Upper lobe of left lung (tissue), 6 donors: Measurements from ENCODE around the gene RERE. TPM values are rescaled to one million over a fixed set of nuclear protein-coding genes. Genes with fewer than 3 reads are reported as not detected.

Experiments
- ATAC-seq, 2 donors: fragments of 200-7000 bp; cut with Tn5 transposase; one replicate each; pipeline ENCODE4 v1.9.1; 2022; ENCODE audit warnings: mild to moderate bottlenecking in 2 of 2, moderate library complexity in 2 of 2; ENCODE audit not compliant: low FRiP score in 2 of 2
- DNase-seq, 2 donors: peaks; one replicate each; pipeline ENCODE4 v3.0.0-alpha.2; 2019 to 2020
- H3K27ac ChIP-seq, 4 donors: fragments of 200-600 bp; sonication (generic); one replicate each; pipeline ENCODE4 v1.5.1; 2016 to 2019
- H3K27me3 ChIP-seq, 4 donors: fragments of 200-600 bp; sonication (generic); one replicate each; pipeline ENCODE4 v1.5.1; 2017 to 2019
- H3K36me3 ChIP-seq, 4 donors: fragments of 200-600 bp; sonication (generic); one replicate each; pipeline ENCODE4 v1.5.1; 2016 to 2019
- H3K4me1 ChIP-seq, 4 donors: fragments of 200-600 bp; sonication (generic); one replicate each; pipeline ENCODE4 v1.5.1; 2018 to 2019
- H3K4me3 ChIP-seq, 4 donors: fragments of 200-600 bp; sonication (generic); one replicate each; pipeline ENCODE4 v1.5.1; 2017 to 2019; ENCODE audit warnings: mild to moderate bottlenecking in 2 of 4, moderate library complexity in 1 of 4
- H3K9me3 ChIP-seq, 4 donors: fragments of 200-600 bp; sonication (generic); one replicate each; pipeline ENCODE4 v1.5.1; 2018 to 2019
- EP300 ChIP-seq, 4 donors: sonication (generic); formaldehyde crosslinking; IDR thresholded peaks; one replicate each; pipeline ENCODE4 v1.5.1; 2017; ENCODE audit warnings: antibody characterized with exemption in 4 of 4, control low read depth in 2 of 4
- POLR2A ChIP-seq, 4 donors: fragments of 450-650 bp; IDR thresholded peaks; one replicate each; pipeline ENCODE4 v1.5.1; 2016 to 2017; ENCODE audit warnings: antibody characterized with exemption in 4 of 4, mild to moderate bottlenecking in 2 of 4
- POLR2AphosphoS5 ChIP-seq, 2 donors: sonication (generic); formaldehyde crosslinking; IDR thresholded peaks; one replicate each; pipeline ENCODE4 v1.5.1; 2017; ENCODE audit warnings: antibody characterized with exemption in 2 of 2
- WGBS, 2 donors: methylation state at CpG; one replicate each; pipeline ENCODE4 v1.1.5; 2017 to 2018; 5-methylcytosine and 5-hydroxymethylcytosine counted together
- total RNA-seq, 6 donors: library from RNA; depleted of rRNA in 4 of 6; stranded (reverse); fragments of >200 nt in 4 of 6; gene quantifications; one replicate each; pipeline versions ENCODE4 v1.1.0 to v1.2.1, GENCODE V29; 2016 to 2021
- TF ChIP-seq, protein P1 (sequence below), 6 experiments: fragments of 450-650 bp in 4 of 6; fragments of 200-600 bp in 2 of 6; sonication (generic) in 2 of 6; IDR thresholded peaks; one replicate each; pipeline ENCODE4 v1.5.1; 2016 to 2019; ENCODE audit warnings: antibody characterized with exemption in 6 of 6
- donor health status: DM: no; HTN: no; CAD: no; lungs with moderate emphysema.
- donor health status: DM: no; HTN: yes; CAD: no; lungs with severe emphysema.

RERE gene
- total RNA-seq, 6 donors from 2014 or later: 75.5 to 222 (median 104) TPM

- Histone ChIP-seq H3K27ac (peak overlapping the region in 3 of 4 donors; percentile 92 to 97 (median 95)), H3K9me3 (no peaks in the 10 kb centered on the region), H3K27me3 (no peaks in the 10 kb centered on the region), H3K36me3 (no peaks in the 10 kb centered on the region), H3K4me1 (peaks cover 31 to 60% (median 37%) of the 10 kb centered on the region in 4 donors), H3K4me3 (peak overlapping the region in 3 of 4 donors; percentile 62 to 84 (median 80))
- TF ChIP-seq, protein P1, sequence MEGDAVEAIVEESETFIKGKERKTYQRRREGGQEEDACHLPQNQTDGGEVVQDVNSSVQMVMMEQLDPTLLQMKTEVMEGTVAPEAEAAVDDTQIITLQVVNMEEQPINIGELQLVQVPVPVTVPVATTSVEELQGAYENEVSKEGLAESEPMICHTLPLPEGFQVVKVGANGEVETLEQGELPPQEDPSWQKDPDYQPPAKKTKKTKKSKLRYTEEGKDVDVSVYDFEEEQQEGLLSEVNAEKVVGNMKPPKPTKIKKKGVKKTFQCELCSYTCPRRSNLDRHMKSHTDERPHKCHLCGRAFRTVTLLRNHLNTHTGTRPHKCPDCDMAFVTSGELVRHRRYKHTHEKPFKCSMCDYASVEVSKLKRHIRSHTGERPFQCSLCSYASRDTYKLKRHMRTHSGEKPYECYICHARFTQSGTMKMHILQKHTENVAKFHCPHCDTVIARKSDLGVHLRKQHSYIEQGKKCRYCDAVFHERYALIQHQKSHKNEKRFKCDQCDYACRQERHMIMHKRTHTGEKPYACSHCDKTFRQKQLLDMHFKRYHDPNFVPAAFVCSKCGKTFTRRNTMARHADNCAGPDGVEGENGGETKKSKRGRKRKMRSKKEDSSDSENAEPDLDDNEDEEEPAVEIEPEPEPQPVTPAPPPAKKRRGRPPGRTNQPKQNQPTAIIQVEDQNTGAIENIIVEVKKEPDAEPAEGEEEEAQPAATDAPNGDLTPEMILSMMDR (IDR thresholded peaks at IDR 0.05): no peak
- TF ChIP-seq EP300 (IDR thresholded peaks at IDR 0.05): no peak
- TF ChIP-seq POLR2AphosphoS5 (IDR thresholded peaks at IDR 0.05): no peak
- TF ChIP-seq POLR2A (IDR thresholded peaks at IDR 0.05): no peak
- ATAC-seq: no peak
- WGBS, 2 donors: 9 to 10% methylated on average over 2 of the region's 2 CpGs
- no peak for DNase-seq
Observed at GRCh38 chr1:8815582-8816151, 1.8 kb downstream of the RERE start.

DNA sequence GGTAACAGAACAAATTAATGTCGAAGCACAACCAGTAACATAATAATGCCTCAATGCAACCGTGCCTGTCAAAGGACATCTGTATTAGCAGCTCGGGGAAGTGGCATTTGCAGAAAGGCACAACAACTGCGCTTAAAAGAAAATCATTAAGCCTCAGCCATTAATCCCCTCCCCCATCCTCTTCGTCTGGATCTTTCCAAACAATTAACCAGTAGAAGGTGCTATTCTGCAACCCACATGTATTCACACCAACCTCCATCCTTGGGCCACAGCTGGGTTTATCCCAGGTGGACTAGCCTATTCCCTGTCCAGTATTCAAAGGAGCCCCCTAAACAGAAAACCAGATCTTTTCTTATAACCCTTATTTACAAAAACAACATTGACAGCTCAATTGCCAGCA, 2.6 kb downstream of the RERE start:
- WGBS, 2 donors: 32 to 42% methylated on average over 5 of the region's 5 CpGs
- Histone ChIP-seq H3K4me3 (no peak overlapping the region), H3K9me3 (no peaks in the 10 kb centered on the region), H3K4me1 (peaks cover 31 to 60% (median 37%) of the 10 kb centered on the region in 4 donors), H3K36me3 (no peaks in the 10 kb centered on the region), H3K27ac (peak overlapping the region in 2 of 4 donors; percentile 25 to 97), H3K27me3 (no peaks in the 10 kb centered on the region)
- DNase-seq: no peak
- TF ChIP-seq POLR2A (IDR thresholded peaks at IDR 0.05): no peak
- TF ChIP-seq EP300 (IDR thresholded peaks at IDR 0.05): no peak
- TF ChIP-seq POLR2AphosphoS5 (IDR thresholded peaks at IDR 0.05): no peak
- TF ChIP-seq, protein P1 (IDR thresholded peaks at IDR 0.05): no peak
- ATAC-seq: no peak

- no peaks in the 10 kb centered on the region for H3K9me3 ChIP-seq
- peak overlapping the region in 2 of 4 donors; percentile 22 to 97 for H3K27ac ChIP-seq
- ATAC-seq (no peak), DNase-seq (no peak)
- TF ChIP-seq POLR2AphosphoS5 (IDR thresholded peaks at IDR 0.05) (no peak), EP300 (IDR thresholded peaks at IDR 0.05) (no peak)
- TF ChIP-seq, protein P1 (IDR thresholded peaks at IDR 0.05): no peak
- no peak overlapping the region for H3K4me3 ChIP-seq
- no peaks in the 10 kb centered on the region for H3K36me3 ChIP-seq
- peaks cover 31 to 63% (median 42%) of the 10 kb centered on the region in 4 donors for H3K4me1 ChIP-seq
- H3K27me3 ChIP-seq: no peaks in the 10 kb centered on the region
Observed at GRCh38 chr1:8813991-8814390, 3.4 kb downstream of the RERE start.

DNA sequence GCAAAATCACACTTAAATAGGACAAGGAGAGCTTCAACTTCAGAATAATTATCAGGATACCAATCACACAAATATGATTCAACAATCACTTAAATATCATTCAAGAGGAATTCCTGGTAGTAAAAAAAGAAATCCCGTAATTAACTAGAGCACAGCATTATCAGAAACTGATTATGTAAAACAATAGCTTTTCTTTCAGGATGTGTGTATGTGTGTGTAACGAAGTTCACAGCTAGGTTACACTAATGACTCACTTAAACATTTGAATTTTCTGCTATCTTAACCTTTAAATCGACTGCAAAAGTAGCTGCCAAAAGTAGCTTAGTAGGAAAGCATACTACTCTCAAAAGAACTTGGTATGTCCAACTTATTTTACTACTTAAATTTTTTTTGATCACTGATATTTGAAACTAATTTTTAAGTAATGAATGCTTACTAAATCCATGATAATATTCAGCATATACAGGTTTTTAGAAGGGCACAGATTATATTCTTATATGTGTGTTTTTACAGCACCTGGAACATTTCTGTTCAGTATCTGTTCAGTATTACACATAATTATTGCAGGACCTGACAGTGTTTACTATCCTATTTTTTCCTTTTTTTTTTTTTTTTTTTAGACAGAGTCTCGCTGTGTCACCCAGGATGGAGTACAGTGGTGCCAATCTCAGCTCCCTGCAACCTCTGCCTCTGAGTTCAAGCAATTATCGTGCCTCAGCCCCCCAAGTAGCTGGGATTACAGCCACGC, 4.2 kb downstream of the RERE start:
- Histone ChIP-seq H3K9me3 (no peaks in the 10 kb centered on the region), H3K36me3 (no peaks in the 10 kb centered on the region), H3K4me1 (peaks cover 27 to 55% (median 39%) of the 10 kb centered on the region in 4 donors), H3K4me3 (no peak overlapping the region), H3K27me3 (no peaks in the 10 kb centered on the region), H3K27ac (peak overlapping the region in 1 of 4 donors; percentile 97)
- ATAC-seq (no peak), DNase-seq (no peak)
- 55 to 56% methylated on average over 6 of the region's 6 CpGs for WGBS, 2 donors
- TF ChIP-seq POLR2AphosphoS5 (IDR thresholded peaks at IDR 0.05): peak in 1 of 2 donors; percentile 23
- peak in 1 of 4 donors; percentile 39 for TF ChIP-seq EP300 (IDR thresholded peaks at IDR 0.05)
- no peak for TF ChIP-seq POLR2A (IDR thresholded peaks at IDR 0.05)
- TF ChIP-seq, protein P1 (IDR thresholded peaks at IDR 0.05): no peak
